ENCODE results near the gene ERMAP. TPM values are rescaled to one million over a fixed set of nuclear protein-coding genes. Genes with fewer than 3 reads are reported as not detected.

Gene ERMAP
- total and polyA plus RNA-seq, 9 of the 15 experiments (the other 6 are each of a cell fraction or from before 2014, with no cell fraction given) = 8.0 to 31.4 (median 22.5) TPM

GRCh38 chr1:42849944-42850343 is 33.0 kb downstream of the ERMAP start (continued):
- no peak for TF ChIP-seq USF1 (CRISPR knock-in tag; IDR thresholded peaks at IDR 0.05)

GRCh38 chr1:42851420-42851819 is 34.5 kb downstream of the ERMAP start:
- Histone ChIP-seq H3K4me3 (no peak overlapping the region), H4K20me1 (replicated peaks; ENCODE audit: control insufficient read depth, insufficient read depth, low read length) (no peaks in the 10 kb centered on the region), H3K79me2 (ENCODE audit: control insufficient read depth, insufficient read depth, low read length) (peaks cover 21% of the 10 kb centered on the region), H3K27ac (ENCODE audit: extremely low read depth, low read depth, low read length) (no peak overlapping the region), H3K4me2 (ENCODE audit: insufficient read depth, low read length) (no peak overlapping the region), H3K36me3 (ENCODE audit: control insufficient read depth, insufficient read depth, low read length) (peaks cover 36% of the 10 kb centered on the region; the same call in 2 of the 3 replicates), H3K4me1 (replicated peaks in 1 of 2; ENCODE audit: control insufficient read depth in 2 of 2, insufficient read depth in 2 of 2, low read length in 2 of 2) (peaks cover 13 to 18% of the 10 kb centered on the region in 2 experiments), H3K9ac (ENCODE audit: insufficient read depth in 1 of 2, low read depth in 2 of 2, low read length in 2 of 2) (0 out of 4 replicates have a peak overlapping the region, but pooled peaks of 1 of the 2 experiments have one; percentile 3), H3K9me1 (ENCODE audit: control insufficient read depth, insufficient read depth, low read length) (no peaks in the 10 kb centered on the region), H3K9me3 (replicated peaks; ENCODE audit: control insufficient read depth, insufficient read depth, low read depth, low read length) (peaks cover 5% of the 10 kb centered on the region), H2AFZ (ENCODE audit: low read depth, low read length) (no peak overlapping the region), H3K27me3 (ENCODE audit: control insufficient read depth in 2 of 2, insufficient read depth in 2 of 2, low read length in 2 of 2) (no peaks in the 10 kb centered on the region)
- FAIRE-seq (no peak), ATAC-seq (no peak), DNase-seq (ENCODE audit: extremely low read depth in 1 of 4, low spot score in 3 of 4) (no peak)
- WGBS (ENCODE audit: insufficient coverage, low coverage, missing lambda C conversion rate) = 95% methylated on average over 15 of the region's 15 CpGs
- CTCF ChIA-PET (ENCODE audit: low intra/inter-chr PET ratio) = no interaction called here
- in situ Hi-C loops (cut with MboI) (no loop called here), intact Hi-C loops (cut with micrococcal nuclease) (no loop called here)
- POLR2A ChIA-PET = interaction anchor here (0.9 to 1.4 kb wide), 2 partner anchors 10 to 21 kb away, joined by 3 to 4 read pairs; no protein-coding TSS in a partner anchor
- BruUV-seq (replicated peaks) = no TSS peak
- TF ChIP-seq NONO (IDR thresholded peaks at IDR 0.05; ENCODE audit: low read depth in 2 of 2, low read length in 1 of 2) (no peak), ZNF277 (CRISPR knock-in tag; IDR thresholded peaks at IDR 0.05; ENCODE audit: borderline replicate concordance) (no peak), TBL1XR1 (IDR thresholded peaks at IDR 0.05; ENCODE audit: low read length in 2 of 2) (no peak), ZNF75A (CRISPR knock-in tag; IDR thresholded peaks at IDR 0.05) (peak; percentile 95), ZNF707 (CRISPR knock-in tag; conservative IDR thresholded peaks at IDR 0.05) (no peak), CAMTA2 (CRISPR knock-in tag; conservative IDR thresholded peaks at IDR 0.05) (no peak), ELF1 (tag; IDR thresholded peaks at IDR 0.05) (no peak), IRF2 (CRISPR knock-in tag; IDR thresholded peaks at IDR 0.05) (no peak), CCNT2 (IDR thresholded peaks at IDR 0.05; ENCODE audit: borderline replicate concordance, extremely low read depth, insufficient read length, low read depth, low read length) (no peak), SRF (CRISPR knock-in tag; IDR thresholded peaks at IDR 0.05) (no peak), SIX5 (IDR thresholded peaks at IDR 0.05; ENCODE audit: borderline replicate concordance in 1 of 2, insufficient read depth in 1 of 2, low read depth in 1 of 2, low read length in 2 of 2) (no peak), MLLT1 (IDR thresholded peaks at IDR 0.05) (no peak), PURB (CRISPR knock-in tag; IDR thresholded peaks at IDR 0.05; ENCODE audit: low read depth) (no peak), ZNF584 (CRISPR knock-in tag; IDR thresholded peaks at IDR 0.05; ENCODE audit: low read depth) (no peak), CREB5 (CRISPR knock-in tag; IDR thresholded peaks at IDR 0.05) (no peak)

Measured in K562 (cell line).